HCT116 (cell line): ENCODE data around the gene NPIPA1. TPM values are rescaled to one million over a fixed set of nuclear protein-coding genes. Genes with fewer than 3 reads are reported as not detected.
A peak's percentile ranks its signal among the peaks of the same experiment; 100 is the strongest.
"Not testable (repeated sequence)": the region's sequence is repeated elsewhere in the genome, so short reads cannot be mapped to it uniquely, and the experiment has no call there.

Source experiments
- ATAC-seq: fragments of 200-7000 bp; cut with Tn5 transposase; 2 replicates; pipeline ENCODE4 v1.9.1; 2020; ENCODE audit warnings: mild to moderate bottlenecking, moderate library complexity
- BruUV-seq: library from RNA; stranded (reverse); fragments of 400-500 nt; replicated peaks from 2 replicates; lab custom pipeline; 2021; lab: Mats Ljungman, UMichigan
- CTCF ChIA-PET: fragments of 300-600 bp; sonication (Branson Sonifier 250); formaldehyde crosslinking; loops from one replicate; lab custom pipeline; 2021; ENCODE audit warnings: antibody characterized with exemption; lab: Charles Lee
- POLR2A ChIA-PET: fragments of 300-600, 350-600 bp; sonication (Branson Sonifier 250); formaldehyde crosslinking; loops from one replicate; lab custom pipeline; 2021; ENCODE audit warnings: antibody characterized with exemption; lab: Charles Lee
- RAD21 ChIA-PET, 2 experiments: fragments of 300-600 bp; sonication (Branson Sonifier 250); formaldehyde crosslinking; loops; one replicate each; lab custom pipeline; 2023; ENCODE audit warnings: low total read pairs in 2 of 2; ENCODE audit not compliant: uncharacterized antibody in 2 of 2, unreplicated experiment in 2 of 2, low non-redundant PET in 1 of 2; lab: Charles Lee
- DNase-seq: peaks from one replicate; pipeline ENCODE4 v3.0.0-alpha.2; 2010; ENCODE audit warnings: low read depth, low spot score
- H2AFZ ChIP-seq: fragments of 200-600 bp; shearing (Covaris generic), sonication (generic); 2 replicates; pipeline ENCODE4 v1.6.1; 2017; ENCODE audit warnings: low read depth, mixed run types, mixed read lengths, antibody characterized with exemption, low read length; ENCODE audit not compliant: poor library complexity, severe bottlenecking
- H3K27ac ChIP-seq: 2 replicates; pipeline ENCODE4 v1.5.1; 2012; ENCODE audit warnings: low read depth, low read length
- H3K27me3 ChIP-seq: fragments of 200-600 bp; sonication (generic); 2 replicates; pipeline ENCODE4 v1.6.1; 2016; ENCODE audit warnings: mixed run types, low read length, mixed read lengths; ENCODE audit not compliant: insufficient read depth
- H3K36me3 ChIP-seq, 2 experiments: fragments of 200-500 bp in 1 of 2; fragments of 200-600 bp in 1 of 2; sonication (Bioruptor generic) in 1 of 2; sonication (generic) in 1 of 2; 2 replicates each; pipeline versions ENCODE4 v1.5.1 to v1.6.1; 2014 to 2016; ENCODE audit warnings: low read length in 2 of 2, inconsistent platforms in 1 of 2, mixed read lengths in 1 of 2, mixed run types in 1 of 2; ENCODE audit not compliant: insufficient read depth in 2 of 2, control insufficient read depth in 1 of 2
- H3K4me1 ChIP-seq, 2 experiments: fragments of 200-600 bp in 1 of 2; sonication (generic) in 1 of 2; 2 replicates each; pipeline versions ENCODE4 v1.5.1 to v1.6.1; 2012 to 2017; ENCODE audit warnings: low read length in 2 of 2, inconsistent platforms in 1 of 2, mild to moderate bottlenecking in 1 of 2, mixed read lengths in 1 of 2, mixed run types in 1 of 2, moderate library complexity in 1 of 2; ENCODE audit not compliant: insufficient read depth in 2 of 2, control insufficient read depth in 1 of 2
- H3K4me2 ChIP-seq: fragments of 200-600 bp; sonication (generic); 2 replicates; pipeline ENCODE4 v1.6.1; 2017; ENCODE audit warnings: mixed run types, low read length, mixed read lengths
- H3K4me3 ChIP-seq, 2 experiments: fragments of 200-600 bp in 1 of 2; sonication (generic) in 1 of 2; replicated peaks in 1 of 2; 2 replicates each; pipeline ENCODE4 v1.5.1; 2011 to 2016; ENCODE audit warnings: low read length in 2 of 2, control low read depth in 1 of 2, low read depth in 1 of 2, mild to moderate bottlenecking in 1 of 2, mixed read lengths in 1 of 2, mixed run types in 1 of 2
- H3K79me2 ChIP-seq: fragments of 200-600 bp; sonication (generic); 2 replicates; pipeline ENCODE4 v1.6.1; 2017; ENCODE audit warnings: mild to moderate bottlenecking, mixed run types, low read length, moderate library complexity, mixed read lengths; ENCODE audit not compliant: insufficient read depth
- H3K9ac ChIP-seq: fragments of 200-600 bp; sonication (generic); 2 replicates; pipeline ENCODE4 v1.6.1; 2016; ENCODE audit warnings: low read length, mixed read lengths
- H3K9me2 ChIP-seq: fragments of 200-600 bp; sonication (generic), shearing (Covaris generic); 2 replicates; pipeline ENCODE4 v1.6.1; 2017; ENCODE audit warnings: mixed run types, mild to moderate bottlenecking, moderate library complexity; ENCODE audit not compliant: insufficient read depth
- H3K9me3 ChIP-seq, 2 experiments: fragments of 200-500 bp in 1 of 2; fragments of 200-600 bp in 1 of 2; sonication (Bioruptor generic) in 1 of 2; sonication (generic) in 1 of 2; 2 replicates each; pipeline ENCODE4 v1.6.1; 2014 to 2017; ENCODE audit warnings: low read length in 2 of 2, mixed read lengths in 2 of 2, inconsistent platforms in 1 of 2, low read depth in 1 of 2, mild to moderate bottlenecking in 1 of 2, mixed run types in 1 of 2, moderate library complexity in 1 of 2; ENCODE audit not compliant: control insufficient read depth in 1 of 2, insufficient read depth in 1 of 2
- H4K20me1 ChIP-seq: fragments of 200-600 bp; sonication (generic), shearing (Covaris generic); 2 replicates; pipeline ENCODE4 v1.6.1; 2017; ENCODE audit warnings: mixed run types, mild to moderate bottlenecking, moderate library complexity; ENCODE audit not compliant: insufficient read depth
- EGR1 ChIP-seq: IDR thresholded peaks from 2 replicates; pipeline ENCODE4 v1.6.1; 2012; ENCODE audit warnings: low read depth
- JUND ChIP-seq: IDR thresholded peaks from 2 replicates; pipeline ENCODE4 v1.6.1; 2012
- POLR2A ChIP-seq: IDR thresholded peaks from 2 replicates; pipeline ENCODE4 v1.7.0; 2011; ENCODE audit warnings: borderline replicate concordance; ENCODE audit not compliant: insufficient read depth, insufficient read length; ENCODE audit errors: extremely low read depth
- POLR2AphosphoS5 ChIP-seq: IDR thresholded peaks from 2 replicates; pipeline ENCODE4 v1.6.1; 2011; ENCODE audit warnings: mild to moderate bottlenecking, low read depth, low read length, moderate library complexity
- SIN3A ChIP-seq: IDR thresholded peaks from 2 replicates; pipeline ENCODE4 v1.6.1; 2012; ENCODE audit warnings: low read depth
- SP1 ChIP-seq: IDR thresholded peaks from 2 replicates; pipeline ENCODE4 v1.6.1; 2012; ENCODE audit warnings: low read depth
- TCF7L2 ChIP-seq: IDR thresholded peaks from 2 replicates; pipeline ENCODE4 v1.7.0; 2011; ENCODE audit warnings: borderline replicate concordance, inconsistent platforms; ENCODE audit not compliant: insufficient read depth, insufficient read length; ENCODE audit errors: extremely low read depth
- YY1 ChIP-seq: IDR thresholded peaks from 2 replicates; pipeline ENCODE4 v1.6.1; 2011; ENCODE audit warnings: low read length, low read depth, moderate library complexity, mild to moderate bottlenecking; ENCODE audit not compliant: insufficient replicate concordance; ENCODE audit errors: extremely low read depth
- ZFX ChIP-seq: fragments of 450-650 bp; IDR thresholded peaks from 2 replicates; pipeline ENCODE4 v1.6.1; 2017
- intact Hi-C: fragments of 100-400 bp; cut with micrococcal nuclease; formaldehyde crosslinking; loops from 2 replicates; pipeline ENCODE4 v1.10.0; 2022
- total RNA-seq: library from RNA; stranded (reverse); gene quantifications from one replicate; pipeline ENCODE4 v1.2.1, GENCODE V29; 2021; ENCODE audit not compliant: unreplicated experiment
- TF ChIP-seq, protein P1 (sequence below): IDR thresholded peaks from 2 replicates; pipeline ENCODE4 v1.6.1; 2012

NPIPA1 gene
- total RNA-seq, 1 experiment from 2014 or later = 93.4 TPM

GRCh38 chr16:14974656-14975417 lies 37.6 kb downstream of the NPIPA1 start, which contains the start of gene PDXDC1:
PDXDC1 (plus strand) TSS chr16:14975026; CDS start chr16:14975200, 174 bp downstream.
- H3K9me3 ChIP-seq, CTCF ChIA-PET, BruUV-seq, H3K9me2 ChIP-seq, H3K27me3 ChIP-seq, H4K20me1 ChIP-seq, H3K36me3 ChIP-seq, RAD21 ChIA-PET: not testable (repeated sequence)
- peaks cover 45% of the 10 kb centered on the region for H3K79me2 ChIP-seq
- TF ChIP-seq SP1 (peak; percentile 89), SIN3A (peak; percentile 94), POLR2AphosphoS5 (peak; percentile 96), YY1 (peak; percentile 60), POLR2A (peak; percentile 43), EGR1 (peak; percentile 66), JUND (peak; percentile 63), ZFX (peak; percentile 98), TCF7L2 (peak; percentile 61)
- TF ChIP-seq, protein P1, sequence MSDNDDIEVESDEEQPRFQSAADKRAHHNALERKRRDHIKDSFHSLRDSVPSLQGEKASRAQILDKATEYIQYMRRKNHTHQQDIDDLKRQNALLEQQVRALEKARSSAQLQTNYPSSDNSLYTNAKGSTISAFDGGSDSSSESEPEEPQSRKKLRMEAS = peak; percentile 88
- H3K4me2 ChIP-seq = peak within 1 kb of the TSS; percentile 100
- peak; percentile 95 for ATAC-seq
- POLR2A ChIA-PET = interaction anchor here (0.8 kb wide), 1 partner anchor 8 kb away, joined by 3 read pairs; no protein-coding TSS in a partner anchor
- peak within 1 kb of the TSS; percentile 93 for H3K9ac ChIP-seq
- H2AFZ ChIP-seq = peak within 1 kb of the TSS; percentile 77
- H3K4me3 ChIP-seq = peak within 1 kb of the TSS; percentile 71 to 99
- intact Hi-C loops = loop anchor here (10.0 kb wide), 1 partner anchor 50 kb away; no protein-coding TSS in a partner anchor
- H3K27ac ChIP-seq = peak within 1 kb of the TSS; percentile 81
- H3K4me1 ChIP-seq = peaks cover 5 to 20% of the 10 kb centered on the region in 2 experiments; a peak in 3 of 4 replicates
- peak; percentile 90 for DNase-seq
